Measurements from ENCODE around the gene TMEM258.

The TMEM258 gene

GRCh38 chr11:61792310-61793082, at the start of gene TMEM258, which contains the start of gene FEN1:
Gene TMEM258 (minus strand): TSS chr11:61792599. CDS start chr11:61792558, 41 bp downstream.
Gene FEN1 (plus strand): TSS chr11:61792911. CDS start chr11:61795362, 2,451 bp downstream.
- peak within 1 kb of the TSS; percentile 81 for H3K4me3 ChIP-seq (ENCODE audit: low read depth, low read length)

- H3K4me3 ChIP-seq (ENCODE audit: low read depth, low read length), result no peak overlapping the region
Observed at GRCh38 chr11:61841636-61842527, 49.5 kb upstream of the TMEM258 start.

- H3K4me3 ChIP-seq (ENCODE audit: low read depth, low read length), result no peak overlapping the region
Observed at GRCh38 chr11:61840371-61840770, 48.0 kb upstream of the TMEM258 start.

- no peak overlapping the region for H3K4me3 ChIP-seq (ENCODE audit: low read depth, low read length)
Observed at GRCh38 chr11:61839742-61840141, 47.3 kb upstream of the TMEM258 start.

GRCh38 chr11:61838921-61839320, 46.5 kb upstream of the TMEM258 start:
- H3K4me3 ChIP-seq (ENCODE audit: low read depth, low read length), result no peak overlapping the region

GRCh38 chr11:61838501-61838900, 46.1 kb upstream of the TMEM258 start:
- no peak overlapping the region for H3K4me3 ChIP-seq (ENCODE audit: low read depth, low read length)

GRCh38 chr11:61837411-61838005, 45.1 kb upstream of the TMEM258 start:
- H3K4me3 ChIP-seq (ENCODE audit: low read depth, low read length), result no peak overlapping the region

- H3K4me3 ChIP-seq (ENCODE audit: low read depth, low read length), result no peak overlapping the region
Observed at GRCh38 chr11:61836193-61836592, 43.8 kb upstream of the TMEM258 start.

GRCh38 chr11:61834278-61835048, 42.1 kb upstream of the TMEM258 start:
- no peak overlapping the region for H3K4me3 ChIP-seq (ENCODE audit: low read depth, low read length)

GRCh38 chr11:61833926-61834277, 41.5 kb upstream of the TMEM258 start:
- H3K4me3 ChIP-seq (ENCODE audit: low read depth, low read length), result no peak overlapping the region

- no peak overlapping the region for H3K4me3 ChIP-seq (ENCODE audit: low read depth, low read length)
Observed at GRCh38 chr11:61833471-61833870, 41.1 kb upstream of the TMEM258 start.

- H3K4me3 ChIP-seq (ENCODE audit: low read depth, low read length), result no peak overlapping the region
Observed at GRCh38 chr11:61832754-61833153, 40.4 kb upstream of the TMEM258 start.

GRCh38 chr11:61832207-61832606, 39.8 kb upstream of the TMEM258 start:
- no peak overlapping the region for H3K4me3 ChIP-seq (ENCODE audit: low read depth, low read length)

GRCh38 chr11:61830237-61831105, 38.1 kb upstream of the TMEM258 start:
- peak overlapping the region; percentile 90 for H3K4me3 ChIP-seq (ENCODE audit: low read depth, low read length)

GRCh38 chr11:61829806-61830205, 37.4 kb upstream of the TMEM258 start:
- H3K4me3 ChIP-seq (ENCODE audit: low read depth, low read length), result peak overlapping the region; percentile 90

- H3K4me3 ChIP-seq (ENCODE audit: low read depth, low read length), result peak overlapping the region; percentile 90
Observed at GRCh38 chr11:61828629-61829407, 36.4 kb upstream of the TMEM258 start.

- peak overlapping the region; percentile 90 for H3K4me3 ChIP-seq (ENCODE audit: low read depth, low read length)
Observed at GRCh38 chr11:61828379-61828628, 35.9 kb upstream of the TMEM258 start.

- peak within 1 kb of the TSS; percentile 90 for H3K4me3 ChIP-seq (ENCODE audit: low read depth, low read length)
Observed at GRCh38 chr11:61827571-61828378, 35.4 kb upstream of the TMEM258 start, which contains the start of gene FADS2. Gene FADS2 (plus strand): TSS chr11:61828300. CDS start chr11:61828391, 91 bp downstream.
